GM21515 (cell line): ENCODE data around the gene CMTM1.

Experiments used
- ATAC-seq: cut with Tn5 transposase; IDR thresholded peaks from one replicate; pipeline ENCODE4 v1.9.1; 2021; ENCODE audit not compliant: unreplicated experiment

CMTM1 gene

DNA sequence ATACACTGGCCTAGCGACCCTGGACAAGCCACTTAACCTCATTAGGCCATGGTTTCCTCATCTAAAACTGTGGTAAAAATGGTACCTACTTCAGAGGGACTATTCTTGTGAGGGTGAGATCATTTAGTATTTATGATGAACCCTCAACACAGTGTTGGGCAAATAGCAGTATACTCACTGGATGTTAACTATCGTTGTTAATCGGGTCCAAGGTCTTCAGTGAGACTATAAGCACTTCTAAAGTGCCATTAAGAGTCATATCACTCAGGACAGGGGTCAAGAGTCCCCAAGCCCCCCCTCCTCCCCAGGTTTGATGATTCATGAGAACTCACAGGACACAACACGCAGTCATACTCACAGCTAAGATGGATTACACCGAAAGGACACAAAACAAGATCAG lies 27.3 kb upstream of the CMTM1 start:
- ATAC-seq = no peak

GRCh38 chr16:66539623-66540469 lies 26.4 kb upstream of the CMTM1 start:
- ATAC-seq = peak; percentile 77

GRCh38 chr16:66541388-66542355 lies 24.6 kb upstream of the CMTM1 start:
- ATAC-seq = no peak

DNA sequence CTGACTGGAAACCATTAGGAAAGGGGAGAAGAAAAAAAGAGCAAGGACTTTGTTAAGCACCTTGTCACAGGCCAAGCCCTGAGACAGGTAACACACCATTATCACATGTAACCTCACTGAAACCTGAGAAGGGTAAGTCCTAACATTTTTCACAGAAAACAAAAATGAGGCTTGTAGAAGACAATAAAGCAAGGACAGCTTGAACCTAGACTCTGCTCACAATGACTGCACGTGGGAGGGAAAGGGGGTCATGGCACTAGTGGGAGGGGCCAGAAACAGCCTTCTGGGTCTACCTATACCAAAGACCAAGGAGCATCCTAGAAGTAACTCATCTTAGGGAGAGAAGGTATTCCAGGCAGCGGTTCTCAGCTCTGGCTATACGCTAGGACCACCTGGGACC lies 23.8 kb upstream of the CMTM1 start:
- no peak for ATAC-seq

DNA sequence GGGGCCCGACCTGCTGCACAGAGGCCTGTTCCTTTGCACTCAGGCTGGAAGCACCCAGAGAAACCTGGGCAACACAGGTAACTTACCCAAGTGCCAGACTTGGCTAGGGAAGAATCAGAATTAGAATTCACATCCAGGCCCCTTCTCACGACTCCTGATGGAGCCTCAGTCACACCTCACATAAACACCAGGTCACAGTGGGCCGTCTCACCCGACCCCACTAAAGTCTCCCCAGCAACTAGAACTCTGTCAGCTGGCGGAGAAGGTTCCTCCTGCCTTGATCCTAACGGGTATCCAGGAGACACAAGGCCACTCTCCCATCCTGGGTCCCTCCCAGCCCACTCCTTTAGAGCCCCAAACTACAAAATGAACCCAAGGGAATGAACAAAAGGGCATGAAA lies 22.7 kb upstream of the CMTM1 start:
- ATAC-seq = no peak

- no peak for ATAC-seq
Observed at GRCh38 chr16:66544016-66544757, 22.1 kb upstream of the CMTM1 start.

DNA sequence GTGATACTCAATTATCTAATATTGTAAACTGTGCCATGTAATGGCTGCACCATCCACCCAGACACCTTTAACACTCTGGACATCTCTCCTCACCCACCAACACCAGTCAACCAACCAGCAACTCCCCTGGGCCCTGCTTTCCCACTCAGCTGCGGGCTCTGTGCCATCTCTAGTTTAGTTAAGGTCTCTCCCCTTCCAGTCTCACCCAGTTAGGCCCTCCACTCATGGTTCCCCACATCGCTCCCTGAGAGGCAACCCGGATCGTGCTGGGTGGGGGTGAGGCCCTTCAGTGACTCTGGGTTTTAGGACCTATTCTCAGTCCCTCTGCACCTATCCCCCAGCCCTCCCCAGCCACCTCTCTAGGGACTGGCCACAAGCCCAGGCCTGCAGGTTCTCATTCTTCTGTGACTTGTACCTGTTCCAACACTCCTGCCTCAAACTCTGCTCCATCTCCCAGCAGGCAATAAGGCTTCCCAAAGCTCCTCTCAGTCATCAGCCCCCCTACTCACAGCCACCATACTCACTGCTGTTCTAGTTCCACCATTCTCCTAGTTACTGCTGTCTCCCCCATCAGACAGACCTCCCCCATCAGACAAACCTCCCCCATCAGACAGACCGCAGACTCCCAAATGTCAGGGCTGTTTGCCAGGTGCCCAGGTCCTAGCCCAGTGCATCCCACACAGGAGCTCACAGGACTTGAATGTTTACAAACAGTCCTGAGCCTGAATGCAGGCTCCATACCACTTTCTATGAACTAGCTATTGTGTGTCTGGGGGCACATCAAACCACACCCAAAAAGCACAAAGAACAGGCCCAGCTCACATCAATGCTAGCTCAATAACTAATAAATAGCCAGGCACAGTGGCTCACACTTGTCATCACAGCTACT lies 18.9 kb upstream of the CMTM1 start:
- no peak for ATAC-seq

DNA sequence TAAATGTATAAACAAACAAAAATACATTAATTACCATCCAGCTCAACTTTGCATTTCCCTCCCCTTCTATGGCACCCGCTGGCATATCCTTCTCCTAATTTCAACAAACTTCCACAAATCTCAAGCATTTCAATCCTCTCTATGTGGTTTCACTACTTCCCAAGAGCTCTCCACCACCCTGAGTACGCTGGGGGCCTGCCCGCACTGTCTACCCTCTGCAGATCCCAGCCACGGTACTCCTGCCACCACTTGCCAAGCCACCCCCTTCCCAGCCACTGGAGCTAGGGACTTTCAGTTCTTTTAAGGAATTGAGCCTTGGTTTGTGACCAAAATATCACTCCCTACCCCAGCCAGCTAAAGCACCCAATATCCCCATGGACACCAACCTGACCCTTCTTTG lies 18.2 kb upstream of the CMTM1 start:
- ATAC-seq = no peak

- no peak for ATAC-seq
Observed at GRCh38 chr16:66548868-66549267, 17.4 kb upstream of the CMTM1 start.

DNA sequence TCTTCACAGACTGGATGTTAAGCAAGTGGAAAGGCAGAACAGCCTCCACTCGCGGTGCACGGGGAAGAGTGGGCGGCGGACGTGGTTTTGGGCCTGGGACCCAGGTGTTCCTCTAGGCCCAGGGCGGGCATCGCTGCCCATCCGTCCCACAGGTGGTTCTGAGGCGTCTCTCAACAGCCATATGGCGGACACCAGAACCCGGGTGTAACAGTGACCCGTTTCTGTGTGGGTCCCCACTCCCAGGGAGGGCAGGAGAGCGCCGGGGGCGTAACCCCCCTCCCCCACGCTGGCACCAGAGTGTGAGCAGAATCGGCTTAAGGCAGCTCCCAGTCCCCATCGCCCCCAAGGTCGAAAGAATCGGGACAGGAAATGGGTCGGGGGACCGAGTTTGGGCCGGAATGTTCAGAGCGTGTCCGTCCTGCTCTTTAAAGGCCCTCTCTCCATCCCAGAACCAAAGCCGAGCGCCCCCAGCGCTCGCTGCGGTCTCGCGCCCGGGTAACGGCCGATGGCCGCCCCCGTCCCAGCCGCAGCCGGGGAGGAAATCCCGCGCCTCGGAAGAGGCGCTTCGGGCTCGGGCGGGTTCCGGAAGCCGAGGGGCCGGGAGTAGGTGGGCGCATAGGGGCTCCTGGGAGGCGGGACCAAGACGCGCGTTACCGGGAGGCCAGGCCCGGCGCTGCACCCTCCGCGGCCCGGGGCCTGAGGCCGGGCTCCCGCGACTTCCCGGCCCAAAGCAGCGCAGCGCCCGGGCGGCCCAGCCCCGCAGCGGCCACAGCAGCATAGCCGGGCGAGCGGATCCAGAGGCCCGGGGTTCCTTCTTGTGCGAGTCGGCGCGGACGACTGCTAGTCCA lies 16.7 kb upstream of the CMTM1 start, which contains the start of gene TK2:
TSS of gene TK2 (minus strand) at position 839 of the 848 bp plus-strand sequence. CDS start at position 778, 61 bp downstream.
- no peak for ATAC-seq

DNA sequence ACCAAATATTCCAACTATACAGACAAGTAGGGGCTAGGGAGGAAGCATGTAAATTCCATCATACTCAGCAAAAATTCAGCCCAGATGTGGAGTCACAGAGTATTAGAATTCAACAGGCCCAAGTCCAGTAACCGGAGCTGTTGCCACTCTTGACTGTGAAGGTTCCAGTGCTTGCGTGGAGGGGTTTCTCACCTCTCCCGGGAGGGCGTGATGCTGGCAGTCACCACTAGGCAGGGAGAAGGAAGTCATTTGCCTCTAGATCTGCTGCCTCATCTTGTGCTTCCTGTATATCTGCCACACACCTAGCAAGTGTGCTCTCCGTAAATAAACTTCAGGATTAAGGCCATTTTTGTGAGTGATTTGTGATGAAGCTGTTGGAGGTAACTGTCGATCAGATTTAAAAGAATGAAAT lies 14.9 kb upstream of the CMTM1 start:
- ATAC-seq = no peak

DNA sequence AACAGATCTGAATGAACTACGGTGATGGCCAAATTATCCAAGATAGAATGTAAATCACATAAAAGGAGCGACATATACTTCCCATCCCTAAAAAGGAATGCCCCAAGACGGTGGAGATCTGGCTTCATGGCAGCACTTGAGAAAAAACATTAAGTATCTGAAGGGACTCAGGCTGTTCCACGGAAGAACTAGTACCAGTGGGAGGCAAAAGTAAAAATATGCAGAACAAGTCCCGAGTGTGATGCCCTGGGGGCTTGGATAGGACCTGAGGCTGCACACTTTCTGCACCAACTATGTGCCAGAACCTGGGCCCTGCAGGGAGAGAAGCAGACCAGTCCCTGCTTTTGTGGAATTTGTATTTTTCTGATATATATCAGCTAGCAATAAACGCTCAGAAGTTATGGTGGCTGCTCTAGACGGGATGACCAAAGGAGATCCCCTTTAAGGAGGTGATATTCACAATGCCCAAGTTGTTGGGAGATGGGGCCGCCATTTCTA lies 14.4 kb upstream of the CMTM1 start:
- no peak for ATAC-seq

GRCh38 chr16:66552286-66553177 lies 13.7 kb upstream of the CMTM1 start, which contains the start of gene CKLF:
Gene CKLF (plus strand): TSS chr16:66552576. CDS start chr16:66552716, 140 bp downstream.
- ATAC-seq = peak; percentile 81

DNA sequence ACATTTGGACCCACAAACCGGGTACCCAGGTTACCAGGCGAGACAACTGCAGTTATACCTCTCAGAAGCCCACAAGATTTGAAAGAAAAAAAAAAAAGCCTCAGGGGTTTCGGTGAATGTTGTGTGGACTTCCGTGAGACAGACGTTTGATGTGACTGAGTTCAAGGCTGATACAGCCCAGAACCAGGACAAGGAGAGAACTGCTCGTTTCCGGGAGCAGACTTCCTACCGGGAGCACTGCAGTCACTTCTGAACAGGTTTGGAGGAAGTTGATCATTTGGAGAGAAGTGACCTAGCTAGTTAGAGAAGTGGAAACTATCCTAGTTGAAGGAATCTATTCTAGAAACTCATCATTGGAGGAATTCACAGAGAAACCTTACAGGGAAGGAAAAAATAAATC lies 13.0 kb upstream of the CMTM1 start:
- no peak for ATAC-seq

DNA sequence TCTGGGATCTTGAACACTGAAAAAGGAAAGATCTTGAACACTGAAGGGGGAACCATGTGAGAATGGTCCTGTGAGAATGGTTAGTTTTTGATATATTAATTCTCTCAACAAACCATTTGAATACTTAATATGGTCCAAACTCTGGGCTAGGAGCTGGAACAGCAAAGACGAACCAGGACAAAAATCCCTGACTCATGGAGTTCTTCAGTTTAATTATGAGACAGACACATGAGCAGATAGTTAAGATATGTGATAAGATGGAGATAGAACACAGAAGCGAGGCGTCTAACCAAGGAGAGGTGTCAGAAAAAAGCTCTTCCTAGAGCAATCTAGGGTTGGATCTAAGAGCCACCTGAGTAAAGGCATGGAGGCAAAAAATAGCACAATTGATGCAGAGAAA lies 12.2 kb upstream of the CMTM1 start:
- ATAC-seq = no peak

- ATAC-seq = no peak
Observed at GRCh38 chr16:66554495-66554894, 11.7 kb upstream of the CMTM1 start.

- no peak for ATAC-seq
Observed at GRCh38 chr16:66560107-66560506, 6.1 kb upstream of the CMTM1 start.
